ENCODE measurements around the gene SPEM1.

- no peak for TF ChIP-seq CTCF (conservative IDR thresholded peaks at IDR 0.05)
- TF ChIP-seq EZH2 (IDR thresholded peaks at IDR 0.05; ENCODE audit: low read depth) = no peak
These were observed 18.7 kb downstream of the SPEM1 start for GRCh38 chr17:7438656-7439460.

All from PC-9 (cell line).